Measurements from ENCODE around the gene S100A14.

Gene S100A14

DNA sequence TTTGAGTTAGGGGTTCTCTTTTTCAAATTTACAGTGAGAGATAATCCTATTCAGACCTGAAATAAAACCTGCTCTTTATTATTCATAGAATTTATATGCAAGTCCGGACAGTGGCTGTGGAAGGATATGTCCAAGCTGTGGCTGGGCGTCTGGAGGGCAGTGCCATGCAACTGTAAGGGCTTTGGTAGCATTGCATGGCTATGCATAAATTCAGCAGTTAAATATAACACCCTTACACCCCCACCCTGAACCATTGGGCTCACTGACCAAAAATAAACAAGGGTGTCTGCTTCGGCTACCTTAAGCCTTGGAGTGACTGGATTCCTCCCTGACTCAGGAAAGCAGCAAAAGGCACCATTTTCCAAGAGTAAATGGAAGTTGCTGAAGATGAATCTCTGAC lies 23.2 kb upstream of the S100A14 start:
- no peak for DNase-seq

DNA sequence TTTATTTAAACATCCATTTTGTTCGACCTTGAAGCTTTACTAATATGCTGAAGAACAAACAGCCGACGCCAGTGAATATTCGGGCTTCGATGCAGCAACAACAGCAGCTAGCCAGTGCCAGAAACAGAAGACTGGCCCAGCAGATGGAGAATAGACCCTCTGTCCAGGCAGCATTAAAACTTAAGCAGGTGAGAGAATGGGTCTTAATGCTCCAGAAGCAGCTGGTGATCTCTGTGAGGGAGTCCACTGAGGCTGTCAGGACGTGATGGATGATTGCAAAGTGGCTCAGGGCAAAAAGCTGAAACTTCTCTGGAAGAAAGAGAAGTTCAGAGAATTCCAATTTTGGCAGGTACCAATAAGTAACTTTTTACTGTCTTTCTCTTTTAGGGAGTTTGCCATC lies 22.1 kb upstream of the S100A14 start:
- no peak for DNase-seq

DNA sequence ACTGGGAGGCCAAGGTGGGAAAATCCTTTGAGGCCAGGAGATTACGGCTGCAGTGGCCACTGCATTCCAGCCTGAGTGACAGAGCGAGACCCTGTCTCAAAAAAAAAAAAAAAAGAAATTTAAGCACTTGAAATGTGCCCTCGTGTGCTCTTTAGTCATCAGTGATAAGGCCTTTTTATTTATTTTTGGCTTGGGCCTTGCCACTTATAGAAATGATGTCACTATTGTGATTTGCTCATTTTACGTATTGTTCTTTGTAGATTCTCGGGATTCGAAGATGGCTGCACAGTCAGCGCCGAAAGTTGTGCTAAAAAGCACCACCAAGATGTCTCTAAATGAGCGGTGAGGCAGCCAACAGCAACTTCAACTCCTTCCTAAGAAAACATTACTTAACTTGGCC lies 20.2 kb upstream of the S100A14 start:
- DNase-seq: no peak

DNA sequence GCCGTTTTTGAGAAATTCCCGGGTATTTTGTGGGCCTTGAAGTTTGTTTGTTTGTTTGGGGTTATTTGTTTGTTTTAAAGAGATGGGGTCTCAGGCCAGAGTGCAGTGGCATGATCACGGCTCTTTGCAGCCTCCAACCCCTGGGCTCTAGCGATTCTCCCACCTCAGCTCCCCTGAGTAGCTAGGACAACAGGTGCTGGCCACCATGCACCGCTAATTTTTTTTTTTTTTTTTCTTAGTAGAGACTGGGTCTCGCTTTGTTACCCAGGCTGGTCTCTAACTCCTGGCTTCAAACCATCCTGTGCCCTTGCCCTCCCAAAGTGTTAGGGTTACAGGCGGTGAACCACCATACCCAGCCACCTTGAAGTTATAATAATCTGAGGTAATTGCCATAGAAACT lies 19.7 kb upstream of the S100A14 start:
- no peak for DNase-seq

GRCh38 chr1:153633754-153634665 lies 17.9 kb upstream of the S100A14 start, which contains the start of gene CHTOP:
Gene CHTOP (plus strand): TSS chr1:153634066. CDS start chr1:153636589, 2,523 bp downstream.
- DNase-seq: peak; percentile 74 to 99 (median 96)

- DNase-seq: peak in 4 of 56 donors; percentile 62 to 73 (median 65)
Measured at GRCh38 chr1:153633161-153633753, 17.1 kb upstream of the S100A14 start.

GRCh38 chr1:153631047-153632022 lies 15.2 kb upstream of the S100A14 start:
- no peak for DNase-seq

GRCh38 chr1:153630384-153630783 lies 14.3 kb upstream of the S100A14 start:
- DNase-seq: no peak

DNA sequence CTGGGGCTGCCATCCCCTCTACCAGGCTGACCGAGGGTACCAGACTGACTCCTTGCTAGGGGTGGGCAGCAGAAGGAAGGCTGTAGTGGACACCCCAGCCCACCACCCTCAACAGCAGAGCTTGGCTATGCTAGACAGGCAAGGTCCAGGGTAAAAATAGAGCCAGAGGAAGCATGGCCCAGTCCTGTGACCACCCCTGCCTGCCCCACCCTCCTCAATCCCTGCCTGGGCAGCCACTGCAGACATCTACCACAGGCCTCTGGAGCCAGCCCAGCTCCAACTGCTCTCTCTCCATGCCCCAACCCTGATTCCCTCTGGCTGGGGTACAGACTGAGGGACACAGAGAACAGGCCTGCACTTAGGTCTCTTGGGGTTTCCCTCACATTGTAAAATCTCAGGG lies 13.8 kb upstream of the S100A14 start:
- peak in 25 of 56 donors; percentile 11 to 70 (median 32) for DNase-seq

DNA sequence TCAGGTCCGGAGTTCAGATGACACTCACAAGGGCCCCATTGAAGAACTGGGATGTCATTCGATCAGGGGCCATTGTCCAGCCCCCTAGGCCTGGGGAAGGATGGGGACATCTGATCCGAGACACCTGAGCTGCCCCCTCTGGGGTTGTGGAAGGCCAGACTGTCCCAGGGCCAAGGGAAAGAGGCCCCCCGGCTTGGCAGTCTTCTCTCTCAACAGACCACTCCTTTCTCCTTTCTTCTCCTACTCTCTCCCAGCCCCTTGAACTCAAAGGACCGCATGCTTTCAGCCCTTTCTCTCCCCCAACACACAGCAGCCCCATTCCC lies 13.2 kb upstream of the S100A14 start:
- no peak for DNase-seq

DNA sequence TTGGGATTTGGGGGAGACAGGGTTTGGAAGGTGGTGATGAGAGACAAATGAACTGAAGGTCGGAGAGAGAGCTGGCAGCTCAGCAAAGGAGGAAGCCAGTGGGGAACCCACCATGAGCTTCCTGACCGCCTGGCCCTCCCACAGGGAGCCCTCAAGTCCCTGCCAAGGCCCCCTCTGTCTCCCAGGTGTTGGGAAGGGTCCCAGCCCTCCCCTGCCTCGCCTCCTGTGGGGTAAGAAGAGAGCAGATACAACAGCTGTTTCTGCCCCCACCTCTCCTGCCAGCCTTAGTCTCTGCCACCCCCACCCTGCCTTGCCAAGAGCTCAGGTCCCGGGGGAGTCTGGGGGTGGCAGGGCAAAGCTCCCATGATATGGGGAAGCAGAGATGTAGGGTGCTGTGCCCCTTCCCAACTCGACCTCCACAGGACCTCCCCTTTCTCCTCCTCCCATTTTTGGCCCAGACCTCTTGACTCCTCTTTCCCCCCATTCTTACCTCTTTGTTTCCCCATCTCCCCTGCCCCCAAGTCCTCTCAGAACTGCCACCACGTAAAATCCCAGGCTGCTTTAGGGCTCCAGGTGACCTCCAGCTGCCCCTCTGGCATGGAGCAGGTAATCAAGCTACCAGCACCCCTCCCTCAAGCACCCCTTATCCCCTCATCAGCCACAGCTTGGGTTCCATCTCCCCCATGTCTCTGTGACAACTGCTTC lies 12.7 kb upstream of the S100A14 start:
- DNase-seq: no peak

DNA sequence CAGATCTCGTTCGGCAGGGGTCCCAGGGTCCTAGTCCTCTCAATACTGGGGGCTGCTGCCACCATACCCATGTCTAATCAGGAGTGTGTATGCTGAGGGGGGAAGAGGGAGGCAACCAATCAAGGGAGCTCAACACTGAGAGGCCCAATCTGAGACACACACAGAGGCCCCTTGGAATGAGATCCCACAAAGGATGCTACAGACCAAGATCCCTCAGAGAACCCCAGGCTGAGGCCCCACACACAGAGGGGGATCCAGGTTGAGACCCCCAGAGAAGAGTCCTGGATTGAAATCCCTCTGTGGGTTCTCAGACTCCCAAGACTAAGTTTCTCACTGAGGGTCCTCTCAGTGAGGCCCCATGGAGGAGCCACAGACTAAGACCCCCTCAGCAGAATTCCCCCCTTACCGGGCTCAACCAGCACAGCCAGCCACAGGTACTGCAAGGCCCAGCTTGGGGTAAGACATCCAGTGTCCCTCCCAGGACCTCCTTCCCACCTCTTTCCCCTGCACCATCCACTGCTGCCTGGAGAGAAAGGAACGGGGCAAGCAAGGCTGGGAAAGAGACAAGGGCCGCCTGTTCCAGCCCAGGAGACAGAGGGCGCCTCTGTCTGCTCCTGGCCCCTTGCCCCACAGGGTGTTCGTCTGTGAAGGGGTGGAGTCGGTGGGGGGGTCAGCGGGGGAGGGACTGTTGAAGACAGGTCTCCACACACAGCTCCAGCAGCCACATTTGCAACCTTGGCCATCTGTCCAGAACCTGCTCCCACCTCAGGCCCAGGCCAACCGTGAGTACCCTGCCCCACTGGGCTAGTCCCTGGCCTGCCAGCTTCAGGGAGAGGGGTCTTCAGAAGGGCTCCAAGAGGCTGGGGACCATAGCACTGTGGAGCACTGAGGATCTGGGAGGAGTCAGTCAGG lies 11.8 kb upstream of the S100A14 start, which contains the start of gene S100A1:
Gene S100A1, plus strand, starts transcription at position 720 of the 912 bp plus-strand sequence. CDS start 2,088 bp downstream, outside the sequence.
- DNase-seq: peak in 48 of 56 donors; percentile 20 to 89 (median 63)

- peak in 37 of 56 donors; percentile 20 to 75 (median 49) for DNase-seq
Measured at GRCh38 chr1:153626904-153627714, 11.0 kb upstream of the S100A14 start, which contains the start of gene S100A13. Gene S100A13 (minus strand): TSS chr1:153627505. CDS start chr1:153626472, 1,033 bp downstream.

DNA sequence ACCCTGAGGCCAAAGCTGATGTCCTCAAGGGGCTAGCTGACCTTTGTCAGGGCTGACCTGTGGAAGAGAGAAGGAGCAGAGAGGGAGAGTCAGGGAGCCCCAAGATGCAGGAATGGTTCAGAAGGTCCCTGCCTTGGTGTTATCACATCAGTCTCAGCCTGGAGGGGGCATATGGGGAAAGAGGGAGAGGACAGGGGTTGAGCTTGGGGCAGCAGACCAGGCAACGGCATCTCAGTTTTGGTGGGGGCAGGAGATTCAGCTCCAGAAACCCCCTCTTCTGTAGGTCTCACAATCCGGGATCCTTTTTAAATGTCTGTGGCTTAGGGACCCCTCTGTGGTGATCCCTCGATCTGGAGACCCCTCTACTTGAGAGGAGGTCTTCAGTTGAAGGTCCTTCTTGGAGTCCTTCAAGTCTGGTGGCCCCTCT lies 10.4 kb upstream of the S100A14 start:
- DNase-seq: no peak

- no peak for DNase-seq
Measured at GRCh38 chr1:153624965-153625611, 9.0 kb upstream of the S100A14 start.

DNA sequence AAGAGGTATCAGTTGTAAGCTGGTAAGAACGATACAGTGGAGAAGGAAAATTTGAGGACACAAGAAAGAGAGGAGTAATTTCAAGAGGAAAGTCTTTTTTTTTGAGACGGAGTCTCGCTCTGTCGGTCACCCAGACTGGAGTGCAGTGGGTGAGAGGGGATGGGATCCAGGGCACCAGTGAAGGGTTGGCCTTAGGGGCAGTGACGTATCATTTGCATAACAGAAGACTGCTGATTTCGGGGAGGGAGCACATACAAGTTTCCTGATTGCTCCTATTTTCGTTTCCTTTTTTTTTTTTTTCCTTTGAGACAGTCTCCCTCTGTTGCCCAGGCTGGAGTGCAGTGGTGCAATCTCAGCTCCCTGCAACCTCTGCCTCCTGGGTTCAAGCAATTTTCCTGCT lies 7.0 kb upstream of the S100A14 start:
- DNase-seq: no peak

DNA sequence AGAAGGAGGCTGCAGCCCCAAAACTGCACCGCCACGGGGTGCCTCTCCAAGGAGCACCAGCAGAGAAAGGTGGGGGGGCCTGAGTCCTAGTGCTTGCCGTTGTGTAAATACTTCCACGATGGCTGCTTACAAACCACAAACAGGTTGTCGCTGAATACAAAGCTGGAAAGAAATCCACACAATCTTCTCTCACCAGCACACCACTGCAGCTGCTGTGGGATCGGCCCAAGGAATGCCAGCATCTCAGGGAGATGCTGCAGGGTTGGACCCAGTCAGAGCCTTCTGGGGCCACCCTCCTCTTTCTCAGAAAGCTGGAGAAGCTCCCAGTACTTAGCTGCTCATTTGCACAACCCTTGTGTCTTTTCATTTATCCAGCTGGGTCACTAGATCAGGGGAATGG lies 3.0 kb upstream of the S100A14 start:
- DNase-seq: no peak

- peak in 20 of 56 donors; percentile 9 to 72 (median 34) for DNase-seq
Measured at GRCh38 chr1:153617663-153618062, 1.5 kb upstream of the S100A14 start.

All from amygdala (tissue), 56 donors.